ENCODE data around the gene COQ6.
"Not testable (repeated sequence)": the region's sequence is repeated elsewhere in the genome, so short reads cannot be mapped to it uniquely, and the experiment has no call there.

Gene COQ6

GRCh38 chr14:73977896-73978295 is 27.8 kb downstream of the COQ6 start:
- H3K4me1 ChIP-seq (ENCODE audit: control insufficient read depth, insufficient read depth, low read length, poor library complexity, severe bottlenecking), result no peaks in the 10 kb centered on the region
- no peak overlapping the region for H3K4me3 ChIP-seq (ENCODE audit: extremely low read depth, insufficient read depth, low read length, poor library complexity, severe bottlenecking)
- WGBS, 2 experiments (ENCODE audit: insufficient coverage in 2 of 2), result 79 to 90% methylated on average over 2 of the region's 4 CpGs
- H3K9me3 ChIP-seq (ENCODE audit: control insufficient read depth, low read length), result no peaks in the 10 kb centered on the region
- H3K36me3 ChIP-seq (ENCODE audit: control insufficient read depth, insufficient read depth, low read length), result peaks cover 12% of the 10 kb centered on the region
- H3K27ac ChIP-seq (ENCODE audit: low read depth, low read length, severe bottlenecking), result no peak overlapping the region

DNA sequence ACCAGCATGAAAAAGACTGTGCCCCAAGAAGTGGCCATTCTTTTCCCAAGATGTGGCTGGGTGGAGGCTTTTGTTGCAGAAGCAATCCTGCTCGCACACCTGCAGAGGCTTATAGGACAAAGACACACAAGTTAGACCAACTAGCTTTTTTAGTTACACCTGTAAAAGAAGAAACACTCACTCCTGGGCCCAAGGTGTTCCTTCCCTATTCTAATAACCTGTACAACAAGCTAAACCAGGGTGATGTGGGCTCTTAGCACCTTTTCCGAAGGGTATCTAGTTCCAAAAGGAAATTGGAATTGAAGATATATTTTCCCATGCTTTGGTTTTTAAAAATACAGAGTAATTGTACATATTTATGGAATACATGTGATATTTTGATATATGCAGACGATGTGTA is 38.0 kb downstream of the COQ6 start:
- H3K4me3 ChIP-seq (ENCODE audit: extremely low read depth, insufficient read depth, low read length, poor library complexity, severe bottlenecking), result no peak overlapping the region
- no peaks in the 10 kb centered on the region for H3K9me3 ChIP-seq (ENCODE audit: control insufficient read depth, low read length)
- peaks cover 15% of the 10 kb centered on the region for H3K36me3 ChIP-seq (ENCODE audit: control insufficient read depth, insufficient read depth, low read length)
- 100% methylated on average over 1 of the region's 3 CpGs; no CpG with 5 or more reads in 1 of the 2 experiments for WGBS, 2 experiments (ENCODE audit: insufficient coverage in 2 of 2)
- no peak overlapping the region for H3K27ac ChIP-seq (ENCODE audit: low read depth, low read length, severe bottlenecking)
- no peaks in the 10 kb centered on the region for H3K4me1 ChIP-seq (ENCODE audit: control insufficient read depth, insufficient read depth, low read length, poor library complexity, severe bottlenecking)

GRCh38 chr14:73988656-73989055 is 38.6 kb downstream of the COQ6 start:
- H3K4me3 ChIP-seq (ENCODE audit: extremely low read depth, insufficient read depth, low read length, poor library complexity, severe bottlenecking); H3K27ac ChIP-seq (ENCODE audit: low read depth, low read length, severe bottlenecking); H3K4me1 ChIP-seq (ENCODE audit: control insufficient read depth, insufficient read depth, low read length, poor library complexity, severe bottlenecking); H3K9me3 ChIP-seq (ENCODE audit: control insufficient read depth, low read length): not testable (repeated sequence)
- WGBS, 2 experiments (ENCODE audit: insufficient coverage in 2 of 2), result 89 to 100% methylated on average over 4 to 5 of the region's 7 CpGs
- H3K36me3 ChIP-seq (ENCODE audit: control insufficient read depth, insufficient read depth, low read length), result peaks cover 15% of the 10 kb centered on the region

GRCh38 chr14:73991092-73991491 is 41.0 kb downstream of the COQ6 start:
- 43 to 83% methylated on average over 1 to 4 of the region's 4 CpGs for WGBS, 2 experiments (ENCODE audit: insufficient coverage in 2 of 2)
- peaks cover 10% of the 10 kb centered on the region for H3K36me3 ChIP-seq (ENCODE audit: control insufficient read depth, insufficient read depth, low read length)
- H3K9me3 ChIP-seq (ENCODE audit: control insufficient read depth, low read length), result no peaks in the 10 kb centered on the region
- H3K4me3 ChIP-seq (ENCODE audit: extremely low read depth, insufficient read depth, low read length, poor library complexity, severe bottlenecking), result no peak overlapping the region
- H3K27ac ChIP-seq (ENCODE audit: low read depth, low read length, severe bottlenecking), result no peak overlapping the region
- no peaks in the 10 kb centered on the region for H3K4me1 ChIP-seq (ENCODE audit: control insufficient read depth, insufficient read depth, low read length, poor library complexity, severe bottlenecking)

- 93 to 96% methylated on average over 7 of the region's 7 CpGs for WGBS, 2 experiments (ENCODE audit: insufficient coverage in 2 of 2)
- H3K36me3 ChIP-seq (ENCODE audit: control insufficient read depth, insufficient read depth, low read length); H3K4me1 ChIP-seq (ENCODE audit: control insufficient read depth, insufficient read depth, low read length, poor library complexity, severe bottlenecking); H3K4me3 ChIP-seq (ENCODE audit: extremely low read depth, insufficient read depth, low read length, poor library complexity, severe bottlenecking); H3K27ac ChIP-seq (ENCODE audit: low read depth, low read length, severe bottlenecking); H3K9me3 ChIP-seq (ENCODE audit: control insufficient read depth, low read length): not testable (repeated sequence)
Observed at GRCh38 chr14:73994926-73995325, 44.8 kb downstream of the COQ6 start.

- Histone ChIP-seq H3K9me3 (ENCODE audit: control insufficient read depth, low read length) (no peaks in the 10 kb centered on the region), H3K4me3 (ENCODE audit: extremely low read depth, insufficient read depth, low read length, poor library complexity, severe bottlenecking) (no peak overlapping the region), H3K4me1 (ENCODE audit: control insufficient read depth, insufficient read depth, low read length, poor library complexity, severe bottlenecking) (no peaks in the 10 kb centered on the region), H3K27ac (ENCODE audit: low read depth, low read length, severe bottlenecking) (no peak overlapping the region), H3K36me3 (ENCODE audit: control insufficient read depth, insufficient read depth, low read length) (peaks cover 2% of the 10 kb centered on the region)
- WGBS, 2 experiments (ENCODE audit: insufficient coverage in 2 of 2), result 86 to 93% methylated on average over 7 to 8 of the region's 8 CpGs
Observed at GRCh38 chr14:73995977-73996378, 45.9 kb downstream of the COQ6 start.

DNA sequence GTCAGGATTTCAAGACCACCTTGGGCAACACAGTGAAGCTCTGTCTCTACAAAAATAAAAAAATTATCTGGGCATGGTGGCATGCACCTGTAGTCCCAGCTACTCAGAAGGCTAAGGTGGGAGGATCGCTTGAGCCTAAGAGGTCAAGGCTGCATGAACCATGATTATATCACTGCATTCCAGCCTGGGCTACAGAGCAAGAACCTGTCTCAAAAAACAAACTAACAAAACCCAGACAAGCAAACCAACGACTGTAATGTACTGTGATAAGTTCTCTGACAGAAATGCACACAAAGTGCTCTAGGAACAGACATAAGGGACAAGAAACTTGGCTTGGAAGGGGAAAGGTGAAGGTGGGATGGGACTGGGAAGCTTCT is 46.6 kb downstream of the COQ6 start:
- WGBS, 2 experiments (ENCODE audit: insufficient coverage in 2 of 2), result 83% methylated on average over 1 of the region's 2 CpGs; no CpG with 5 or more reads in 1 of the 2 experiments
- peaks cover 2% of the 10 kb centered on the region for H3K36me3 ChIP-seq (ENCODE audit: control insufficient read depth, insufficient read depth, low read length)
- no peaks in the 10 kb centered on the region for H3K4me1 ChIP-seq (ENCODE audit: control insufficient read depth, insufficient read depth, low read length, poor library complexity, severe bottlenecking)
- no peak overlapping the region for H3K27ac ChIP-seq (ENCODE audit: low read depth, low read length, severe bottlenecking)
- H3K4me3 ChIP-seq (ENCODE audit: extremely low read depth, insufficient read depth, low read length, poor library complexity, severe bottlenecking), result no peak overlapping the region
- no peaks in the 10 kb centered on the region for H3K9me3 ChIP-seq (ENCODE audit: control insufficient read depth, low read length)

GRCh38 chr14:73997108-73997943 is 47.2 kb downstream of the COQ6 start:
- peaks cover 2% of the 10 kb centered on the region for H3K36me3 ChIP-seq (ENCODE audit: control insufficient read depth, insufficient read depth, low read length)
- H3K4me1 ChIP-seq (ENCODE audit: control insufficient read depth, insufficient read depth, low read length, poor library complexity, severe bottlenecking), result no peaks in the 10 kb centered on the region
- no peak overlapping the region for H3K27ac ChIP-seq (ENCODE audit: low read depth, low read length, severe bottlenecking)
- H3K4me3 ChIP-seq (ENCODE audit: extremely low read depth, insufficient read depth, low read length, poor library complexity, severe bottlenecking), result no peak overlapping the region
- no peaks in the 10 kb centered on the region for H3K9me3 ChIP-seq (ENCODE audit: control insufficient read depth, low read length)
- WGBS, 2 experiments (ENCODE audit: insufficient coverage in 2 of 2), result 100% methylated on average over 1 of the region's 1 CpG; no CpG with 5 or more reads in 1 of the 2 experiments

DNA sequence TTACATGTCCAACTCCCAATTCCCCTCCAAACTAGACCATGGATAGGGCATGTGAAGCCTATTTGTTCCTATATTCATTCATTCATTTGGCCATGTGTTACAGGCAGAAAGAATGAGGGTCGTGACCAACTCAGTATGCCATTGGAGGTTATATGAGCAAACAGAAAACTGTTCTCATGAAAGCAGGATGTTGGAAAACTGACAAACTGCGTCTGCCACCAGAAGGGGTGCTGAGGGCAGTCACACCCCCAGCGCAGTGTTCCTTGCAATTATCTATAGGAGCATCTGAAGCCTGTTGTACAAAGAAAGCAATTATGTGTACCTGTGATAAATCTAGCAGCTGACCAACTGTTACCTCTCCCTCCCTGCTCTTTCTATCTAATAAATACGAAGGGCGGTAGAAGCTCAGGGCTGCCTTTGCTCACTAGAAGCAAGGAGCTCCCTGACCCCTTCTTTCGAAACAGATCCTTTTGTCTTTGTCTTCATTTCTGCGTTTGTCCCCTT is 47.9 kb downstream of the COQ6 start:
- 94 to 95% methylated on average over 5 to 7 of the region's 7 CpGs for WGBS, 2 experiments (ENCODE audit: insufficient coverage in 2 of 2)
- H3K36me3 ChIP-seq (ENCODE audit: control insufficient read depth, insufficient read depth, low read length), result peaks cover 2% of the 10 kb centered on the region
- H3K4me1 ChIP-seq (ENCODE audit: control insufficient read depth, insufficient read depth, low read length, poor library complexity, severe bottlenecking), result no peaks in the 10 kb centered on the region
- H3K9me3 ChIP-seq (ENCODE audit: control insufficient read depth, low read length), result no peaks in the 10 kb centered on the region
- no peak overlapping the region for H3K27ac ChIP-seq (ENCODE audit: low read depth, low read length, severe bottlenecking)
- H3K4me3 ChIP-seq (ENCODE audit: extremely low read depth, insufficient read depth, low read length, poor library complexity, severe bottlenecking), result no peak overlapping the region

DNA sequence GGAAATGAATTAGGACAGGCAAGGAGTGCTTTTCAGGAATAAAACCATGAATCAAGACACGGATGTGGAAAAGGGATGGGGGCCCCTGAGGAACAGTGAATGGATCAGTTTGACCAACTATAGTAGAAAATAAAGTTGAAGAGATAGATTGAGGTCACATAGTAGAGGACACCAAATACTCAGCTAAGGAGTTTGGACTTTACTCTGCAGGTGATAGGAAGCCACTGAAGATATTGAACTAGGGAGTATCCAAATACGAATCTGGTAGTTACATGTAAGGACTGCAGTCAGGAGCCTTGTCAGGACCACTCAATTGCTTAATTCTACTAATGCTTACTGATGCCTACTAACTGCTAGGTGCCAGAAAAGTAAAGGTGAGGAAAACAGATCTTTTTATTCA is 48.6 kb downstream of the COQ6 start:
- 83 to 96% methylated on average over 1 to 2 of the region's 2 CpGs for WGBS, 2 experiments (ENCODE audit: insufficient coverage in 2 of 2)
- Histone ChIP-seq H3K4me3 (ENCODE audit: extremely low read depth, insufficient read depth, low read length, poor library complexity, severe bottlenecking) (no peak overlapping the region), H3K36me3 (ENCODE audit: control insufficient read depth, insufficient read depth, low read length) (peaks cover 7% of the 10 kb centered on the region), H3K4me1 (ENCODE audit: control insufficient read depth, insufficient read depth, low read length, poor library complexity, severe bottlenecking) (no peaks in the 10 kb centered on the region), H3K9me3 (ENCODE audit: control insufficient read depth, low read length) (no peaks in the 10 kb centered on the region), H3K27ac (ENCODE audit: low read depth, low read length, severe bottlenecking) (no peak overlapping the region)

DNA sequence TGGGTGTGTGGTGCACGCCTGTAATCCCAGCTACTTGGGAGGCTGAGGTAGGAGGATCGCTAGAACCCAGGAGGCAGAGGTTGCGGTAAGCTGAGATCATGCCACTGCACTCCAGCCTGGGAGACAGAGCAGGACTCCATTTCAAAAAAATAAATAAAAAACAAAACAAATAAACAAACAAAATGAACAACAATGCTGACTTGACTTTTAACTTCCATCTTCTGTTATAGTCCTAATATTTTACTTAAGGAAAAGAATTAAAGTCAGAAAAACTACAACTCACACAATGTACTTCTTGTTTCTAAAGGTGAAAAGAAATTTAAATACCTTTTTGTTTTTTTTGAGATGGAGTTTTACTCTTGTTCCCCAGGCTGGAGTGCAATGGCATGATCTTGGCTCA is 55.6 kb downstream of the COQ6 start:
- H3K4me1 ChIP-seq (ENCODE audit: control insufficient read depth, insufficient read depth, low read length, poor library complexity, severe bottlenecking); H3K27ac ChIP-seq (ENCODE audit: low read depth, low read length, severe bottlenecking); H3K4me3 ChIP-seq (ENCODE audit: extremely low read depth, insufficient read depth, low read length, poor library complexity, severe bottlenecking); H3K9me3 ChIP-seq (ENCODE audit: control insufficient read depth, low read length): not testable (repeated sequence)
- H3K36me3 ChIP-seq (ENCODE audit: control insufficient read depth, insufficient read depth, low read length), result peaks cover 18% of the 10 kb centered on the region
- 80 to 93% methylated on average over 1 to 3 of the region's 3 CpGs for WGBS, 2 experiments (ENCODE audit: insufficient coverage in 2 of 2)
